ENCODE data around the gene LPP. TPM values are rescaled to one million over a fixed set of nuclear protein-coding genes. Genes with fewer than 3 reads are reported as not detected.

The LPP gene
- total and polyA plus RNA-seq, 9 of the 15 experiments (the other 6 are each of a cell fraction or from before 2014, with no cell fraction given), result 0.07 to 0.18 TPM; not detected in 7

DNA sequence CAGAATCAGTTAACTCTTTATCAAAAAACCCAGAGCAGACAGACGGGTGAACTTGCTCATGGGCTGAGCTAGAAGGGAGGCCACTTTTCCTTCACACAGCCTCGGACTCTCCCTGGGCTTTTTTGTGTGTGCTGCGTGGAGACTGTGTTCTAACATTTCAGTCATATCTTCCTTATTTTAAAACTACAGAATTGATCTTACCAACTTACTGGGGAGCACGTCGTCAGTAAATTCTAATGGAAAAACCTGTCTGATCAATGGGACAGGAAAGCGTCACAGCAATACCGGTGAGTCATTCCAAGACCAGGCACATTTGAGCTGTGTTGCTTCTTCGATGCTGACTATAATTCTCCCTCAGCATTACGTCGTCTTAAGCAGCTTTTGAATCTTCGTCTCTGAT lies 145.1 kb downstream of the LPP start:
- WGBS (ENCODE audit: insufficient coverage, low coverage, missing lambda C conversion rate), result under 1% methylated on average over 11 of the region's 11 CpGs
- DNase-seq (ENCODE audit: extremely low read depth in 1 of 4, low spot score in 3 of 4) (no peak), ATAC-seq (no peak), FAIRE-seq (no peak)
- in situ Hi-C loops (cut with MboI) (no loop called here), intact Hi-C loops (cut with micrococcal nuclease) (no loop called here)
- Histone ChIP-seq H2AFZ (ENCODE audit: low read depth, low read length) (no peak overlapping the region), H3K9me1 (ENCODE audit: control insufficient read depth, insufficient read depth, low read length) (no peaks in the 10 kb centered on the region), H3K4me1 (replicated peaks in 1 of 2; ENCODE audit: control insufficient read depth in 2 of 2, insufficient read depth in 2 of 2, low read length in 2 of 2) (no peaks in the 10 kb centered on the region), H4K20me1 (replicated peaks; ENCODE audit: control insufficient read depth, insufficient read depth, low read length) (no peaks in the 10 kb centered on the region), H3K36me3 (ENCODE audit: control insufficient read depth, insufficient read depth, low read length) (no peaks in the 10 kb centered on the region), H3K27ac (ENCODE audit: extremely low read depth, low read depth, low read length) (no peak overlapping the region), H3K9me3 (replicated peaks; ENCODE audit: control insufficient read depth, insufficient read depth, low read depth, low read length) (no peaks in the 10 kb centered on the region), H3K27me3 (ENCODE audit: control insufficient read depth in 2 of 2, insufficient read depth in 2 of 2, low read length in 2 of 2) (no peaks in the 10 kb centered on the region), H3K4me2 (ENCODE audit: insufficient read depth, low read length) (no peak overlapping the region), H3K4me3 (no peak overlapping the region), H3K79me2 (ENCODE audit: control insufficient read depth, insufficient read depth, low read length) (no peaks in the 10 kb centered on the region), H3K9ac (ENCODE audit: insufficient read depth in 1 of 2, low read depth in 2 of 2, low read length in 2 of 2) (no peak overlapping the region)
- CTCF ChIA-PET (ENCODE audit: low intra/inter-chr PET ratio), result no interaction called here
- POLR2A ChIA-PET, result interaction anchor here (0.5 to 1.6 kb wide), 3 partner anchors 14 to 557 kb away, joined by 3 read pairs; no protein-coding TSS in a partner anchor
- no TSS peak for BruUV-seq (replicated peaks)
- TF ChIP-seq TEAD4 (IDR thresholded peaks at IDR 0.05; ENCODE audit: low read length), result no peak
- TF ChIP-seq TEAD4 (CRISPR knock-in tag; IDR thresholded peaks at IDR 0.05; ENCODE audit: borderline replicate concordance), result no peak
- no peak for TF ChIP-seq TAF1 (IDR thresholded peaks at IDR 0.05; ENCODE audit: control insufficient read depth, extremely low read depth, insufficient read depth, low read length, severe bottlenecking)
- no peak for TF ChIP-seq ZNF766 (CRISPR knock-in tag; conservative IDR thresholded peaks at IDR 0.05)
- no peak for TF ChIP-seq ZNF584 (CRISPR knock-in tag; IDR thresholded peaks at IDR 0.05; ENCODE audit: low read depth)
- TF ChIP-seq AFF1 (IDR thresholded peaks at IDR 0.05; ENCODE audit: low read depth in 1 of 2, partially characterized antibody in 2 of 2), result no peak
- TF ChIP-seq PTRF (tag; IDR thresholded peaks at IDR 0.05), result no peak
- TF ChIP-seq NCOA1 (IDR thresholded peaks at IDR 0.05; ENCODE audit: low read depth), result no peak
- TF ChIP-seq PURB (CRISPR knock-in tag; IDR thresholded peaks at IDR 0.05; ENCODE audit: low read depth), result no peak

Data from K562 (cell line).